Measurements from ENCODE around the gene ST8SIA3.

ST8SIA3 gene

DNA sequence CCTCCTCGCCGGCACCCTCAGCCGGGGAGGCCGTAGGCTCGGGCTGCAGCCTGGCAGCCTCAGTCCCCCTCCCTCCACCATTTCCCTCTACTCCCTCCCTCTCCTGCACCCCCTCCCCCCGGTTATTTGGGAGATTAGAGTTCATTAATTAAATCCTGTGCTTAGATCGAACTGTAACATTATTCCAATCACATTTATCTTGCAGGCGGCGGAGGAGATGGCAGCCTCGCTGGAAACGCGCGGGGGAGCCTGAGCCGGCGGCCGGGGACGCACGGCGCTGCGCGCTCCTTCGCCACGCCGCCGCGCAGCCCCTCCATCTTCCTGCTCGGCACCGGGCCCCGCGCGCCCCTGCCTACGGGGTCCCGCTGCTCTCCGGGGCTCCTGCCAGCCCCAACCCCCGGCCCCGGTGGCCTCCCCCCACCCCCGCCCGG lies at the start of gene ST8SIA3:
ST8SIA3 (plus strand) TSS at position 287 of the 431 bp plus-strand sequence. CDS start 290 bp downstream, outside the sequence.
- DNase-seq, result no peak

DNA sequence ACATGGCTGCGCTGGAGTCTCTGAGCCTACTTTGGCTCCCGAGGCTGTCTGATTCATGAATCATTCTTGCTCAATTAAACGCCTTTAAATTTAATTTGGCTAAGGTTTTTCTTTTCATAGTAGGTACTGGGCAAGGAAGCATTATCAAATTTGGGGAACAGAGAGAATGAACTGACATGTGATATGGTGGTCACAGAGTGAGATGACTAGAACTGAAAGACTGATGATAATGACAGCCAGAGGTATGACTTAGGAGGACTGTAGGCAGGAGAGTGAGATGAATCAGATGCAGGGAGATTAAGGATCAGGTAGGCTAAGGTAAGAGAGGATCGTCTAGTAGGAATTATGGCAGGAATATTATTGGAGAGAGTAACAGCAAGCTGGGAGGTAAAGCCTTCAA lies 40.9 kb upstream of the ST8SIA3 start:
- DNase-seq, result no peak

GRCh38 chr18:57312346-57313144 lies 39.8 kb upstream of the ST8SIA3 start:
- no peak for DNase-seq

GRCh38 chr18:57320603-57321002 lies 31.8 kb upstream of the ST8SIA3 start:
- DNase-seq, result no peak

GRCh38 chr18:57325491-57326166 lies 26.7 kb upstream of the ST8SIA3 start:
- DNase-seq, result no peak

DNA sequence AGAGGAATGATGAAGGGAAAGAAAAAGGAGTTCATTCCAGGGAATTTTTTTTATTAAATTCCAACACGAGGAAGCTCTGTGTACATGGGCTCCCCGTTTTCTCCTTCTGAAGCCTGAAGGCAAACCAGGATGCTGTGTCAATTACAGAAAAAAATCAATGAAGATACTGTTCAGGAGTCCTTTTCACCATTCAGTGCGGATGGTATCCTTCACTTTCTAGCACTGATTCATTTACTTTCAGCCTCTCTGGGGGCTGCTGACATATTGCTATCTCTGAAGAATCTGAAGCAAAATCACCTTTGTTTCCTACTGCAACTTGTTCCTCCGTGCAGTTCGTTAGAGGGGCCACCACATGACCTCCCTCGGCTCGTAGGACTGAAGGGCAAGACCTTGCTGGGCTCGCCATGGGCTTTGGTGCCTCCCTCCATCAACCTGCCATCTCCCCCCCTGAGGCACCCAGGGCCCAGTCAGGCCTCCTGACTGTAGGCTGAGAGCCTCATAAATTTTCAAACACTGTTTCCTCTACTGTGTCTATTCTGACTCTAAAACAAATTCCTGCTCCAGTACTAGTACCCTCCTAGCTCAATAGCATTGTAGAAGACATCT lies 25.5 kb upstream of the ST8SIA3 start:
- no peak for DNase-seq

DNA sequence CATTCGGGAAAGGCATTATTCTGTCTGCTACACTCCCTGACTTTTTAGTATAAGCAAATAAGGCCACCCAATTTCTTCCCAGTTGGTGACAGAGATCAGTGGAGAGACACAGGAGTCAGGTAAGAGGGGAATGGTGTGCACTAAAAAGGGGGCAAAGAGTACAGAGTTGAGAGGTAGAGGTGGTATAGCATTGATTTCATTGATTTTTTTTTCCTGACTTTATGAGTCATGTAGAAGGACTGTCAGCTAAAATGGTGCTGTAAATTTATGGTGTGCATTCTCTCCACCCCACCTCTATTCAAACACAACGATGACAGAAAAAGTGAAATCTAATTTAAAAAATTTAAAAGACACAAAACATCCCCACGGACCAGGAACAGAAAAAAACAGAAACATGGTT lies 23.7 kb upstream of the ST8SIA3 start:
- DNase-seq, result no peak

- DNase-seq, result no peak
These were observed 22.5 kb upstream of the ST8SIA3 start for GRCh38 chr18:57329856-57330255.

- no peak for DNase-seq
These were observed 20.6 kb upstream of the ST8SIA3 start for GRCh38 chr18:57331718-57332117.

DNA sequence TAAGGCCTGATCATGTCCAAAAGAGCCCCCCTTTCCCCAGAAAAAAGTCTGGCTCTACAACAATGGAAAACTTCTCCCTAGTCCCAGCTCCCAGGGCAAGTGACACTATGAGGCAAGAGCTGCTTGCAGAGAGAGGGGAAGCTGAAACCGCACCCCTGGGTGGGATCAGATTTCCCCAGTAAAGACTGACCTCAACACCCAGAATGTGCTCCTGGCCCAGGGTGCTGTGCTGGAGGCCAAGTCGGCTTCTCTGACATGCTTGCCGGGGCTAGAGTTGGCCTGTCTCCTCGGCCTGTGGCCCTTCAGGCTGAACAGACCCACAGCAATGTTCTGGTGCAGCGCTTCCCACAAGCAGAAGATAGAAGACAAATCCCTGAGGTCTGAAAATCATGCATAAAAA lies 18.4 kb upstream of the ST8SIA3 start:
- no peak for DNase-seq

DNA sequence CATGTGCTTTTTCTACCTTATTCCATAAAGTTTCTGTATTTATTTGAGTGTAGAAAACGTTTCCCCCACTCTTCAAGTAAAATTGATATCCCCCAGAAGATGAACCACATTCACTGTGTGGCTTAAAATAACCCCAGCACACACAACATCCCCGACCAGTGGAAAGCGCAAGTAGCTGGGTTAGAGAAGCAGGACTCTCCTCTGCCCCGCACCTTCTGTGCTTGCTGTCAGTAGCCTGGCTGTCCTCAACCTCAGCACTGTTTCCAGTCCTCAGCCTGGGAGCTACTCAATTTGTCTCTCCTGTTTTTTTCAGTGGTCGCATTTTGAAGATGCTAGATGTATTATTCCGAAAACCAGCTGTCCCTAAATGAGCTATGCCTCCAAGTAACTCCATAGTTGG lies 18.0 kb upstream of the ST8SIA3 start:
- DNase-seq, result no peak

DNA sequence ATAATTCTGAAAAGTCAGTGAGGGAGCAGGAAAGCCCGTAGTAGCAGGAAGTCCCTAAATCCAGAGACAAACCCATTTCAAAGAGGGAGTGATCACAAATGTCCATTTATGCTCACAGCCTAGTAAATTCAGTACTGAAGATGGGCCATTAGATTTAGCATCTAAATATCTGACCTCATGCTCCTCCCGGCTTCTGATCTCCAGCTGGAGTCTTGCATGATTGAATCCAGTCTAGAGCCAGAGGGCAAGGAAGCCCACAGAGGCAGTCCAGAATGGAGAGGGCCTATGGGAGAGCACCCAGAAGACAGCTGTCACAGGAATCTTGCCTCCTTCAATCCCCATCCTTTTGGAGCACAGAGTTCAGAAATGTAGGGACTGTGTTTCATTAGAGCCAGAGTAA lies 16.0 kb upstream of the ST8SIA3 start:
- no peak for DNase-seq

GRCh38 chr18:57337890-57338289 lies 14.5 kb upstream of the ST8SIA3 start:
- DNase-seq, result no peak

GRCh38 chr18:57343833-57344232 lies 8.5 kb upstream of the ST8SIA3 start:
- no peak for DNase-seq

DNA sequence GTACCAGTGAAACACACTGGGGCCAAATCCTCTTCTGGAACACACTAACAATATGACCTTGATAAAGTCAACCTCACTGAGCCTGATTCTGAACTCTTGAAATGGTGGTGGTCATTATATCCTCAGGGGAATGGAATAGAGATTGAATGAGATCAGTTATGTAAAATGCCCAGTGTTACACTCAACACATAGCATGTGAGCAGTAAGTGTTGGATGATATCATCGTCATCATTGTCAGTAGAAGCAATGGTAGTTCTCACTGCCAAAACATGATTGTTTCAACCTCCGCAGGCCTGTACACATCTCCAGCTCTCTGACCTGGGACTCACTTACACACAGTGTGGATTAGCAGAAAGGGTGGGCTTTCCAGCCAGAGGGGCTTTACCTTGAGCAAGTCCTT lies 5.5 kb upstream of the ST8SIA3 start:
- DNase-seq, result no peak

DNA sequence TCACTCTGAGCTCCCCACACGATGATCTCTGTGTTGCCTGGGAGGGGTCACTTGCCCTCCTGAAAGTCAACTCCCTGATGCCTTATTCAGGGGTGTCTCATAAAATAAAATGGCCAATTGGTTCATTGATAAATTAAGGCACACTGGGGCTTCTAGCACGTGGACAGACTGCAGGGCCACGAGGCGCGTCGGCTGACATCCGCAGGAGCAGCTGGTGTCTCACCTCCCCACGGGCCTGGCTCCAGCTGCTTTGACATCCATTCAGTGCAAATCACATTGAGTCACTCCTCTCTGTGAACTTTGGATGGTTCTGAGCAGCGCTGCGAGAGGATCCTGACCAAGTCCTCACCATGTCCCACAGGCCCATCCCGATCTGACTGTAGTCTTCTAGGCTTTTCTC lies 4.6 kb upstream of the ST8SIA3 start:
- DNase-seq, result no peak

DNA sequence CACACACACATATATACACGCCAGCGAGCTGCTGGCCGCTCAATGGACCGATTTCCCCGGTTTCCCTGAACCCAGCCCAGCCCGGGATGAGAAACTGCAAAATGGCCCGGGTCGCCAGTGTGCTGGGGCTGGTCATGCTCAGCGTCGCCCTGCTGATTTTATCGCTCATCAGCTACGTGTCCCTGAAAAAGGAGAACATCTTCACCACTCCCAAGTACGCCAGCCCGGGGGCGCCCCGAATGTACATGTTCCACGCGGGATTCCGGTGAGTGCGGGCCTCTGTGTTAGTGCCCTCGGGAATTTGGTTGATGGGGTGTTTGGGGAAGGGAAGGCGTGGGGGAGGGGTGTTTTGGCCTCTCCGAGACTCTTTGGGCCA lies 392 bp downstream of the ST8SIA3 start:
- DNase-seq, result no peak

- DNase-seq, result no peak
These were observed 981 bp downstream of the ST8SIA3 start for GRCh38 chr18:57353137-57353939.

DNA sequence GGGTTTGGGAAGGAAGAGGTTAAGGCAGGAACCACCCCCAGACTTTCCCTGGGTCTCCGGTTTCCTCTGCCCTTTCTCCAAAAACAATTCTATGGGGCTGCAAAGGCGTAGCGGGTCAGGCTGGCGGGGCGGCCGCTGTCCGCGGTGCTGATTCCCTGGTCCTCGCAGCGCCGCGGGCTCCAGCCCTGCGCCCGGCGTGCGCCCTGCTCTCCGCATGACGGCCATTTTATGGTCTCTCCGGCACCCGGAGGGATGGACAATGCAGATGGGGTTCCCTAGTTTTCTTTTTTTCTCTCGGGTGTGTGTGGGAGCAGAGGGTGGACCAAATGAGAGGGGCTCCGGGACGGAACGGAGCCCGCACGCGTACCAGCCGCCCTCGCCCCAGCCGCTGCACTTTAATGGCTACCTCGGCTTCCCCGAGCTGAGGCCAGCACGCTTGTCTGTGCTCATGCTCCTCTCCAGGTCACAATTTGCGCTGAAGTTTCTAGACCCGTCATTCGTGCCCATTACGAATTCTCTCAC lies 1.6 kb downstream of the ST8SIA3 start:
- no peak for DNase-seq

DNA sequence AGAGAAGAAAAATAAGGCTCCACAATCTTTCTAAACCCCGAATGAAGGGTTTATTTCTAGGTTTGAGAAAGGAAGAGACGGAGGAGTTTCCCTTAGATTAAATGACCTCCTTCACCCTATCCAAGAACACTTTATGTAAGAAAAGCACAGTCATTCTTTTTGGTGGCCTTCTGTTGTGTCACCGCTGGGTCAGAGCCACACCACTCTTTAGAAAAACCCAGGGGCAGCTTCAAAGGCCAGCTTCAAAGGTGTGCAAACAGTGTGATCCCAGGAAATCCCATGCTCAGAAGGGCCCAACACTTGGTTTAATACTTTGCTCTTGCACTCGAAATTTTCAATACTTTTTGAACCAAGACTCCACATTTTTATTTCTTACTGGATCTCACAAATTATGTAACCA lies 7.1 kb downstream of the ST8SIA3 start:
- no peak for DNase-seq

GRCh38 chr18:57362714-57363113 lies 10.4 kb downstream of the ST8SIA3 start:
- no peak for DNase-seq

- DNase-seq, result no peak
These were observed 12.1 kb downstream of the ST8SIA3 start for GRCh38 chr18:57364460-57364859.

GRCh38 chr18:57366528-57367081 lies 14.2 kb downstream of the ST8SIA3 start:
- no peak for DNase-seq

All from stimulated activated CD4-positive, alpha-beta T cell treated with anti-CD3 and anti-CD28 coated beads, Interleukin-4, amount 100 ng/mL, for 1 hour (primary cell).